HG03045 (cell line): ENCODE results near the gene RACGAP1.

Experiments
- ATAC-seq: cut with Tn5 transposase; IDR thresholded peaks from one replicate; pipeline ENCODE4 v1.9.1; 2021; ENCODE audit warnings: mild to moderate bottlenecking, moderate library complexity; ENCODE audit not compliant: unreplicated experiment

The RACGAP1 gene

DNA sequence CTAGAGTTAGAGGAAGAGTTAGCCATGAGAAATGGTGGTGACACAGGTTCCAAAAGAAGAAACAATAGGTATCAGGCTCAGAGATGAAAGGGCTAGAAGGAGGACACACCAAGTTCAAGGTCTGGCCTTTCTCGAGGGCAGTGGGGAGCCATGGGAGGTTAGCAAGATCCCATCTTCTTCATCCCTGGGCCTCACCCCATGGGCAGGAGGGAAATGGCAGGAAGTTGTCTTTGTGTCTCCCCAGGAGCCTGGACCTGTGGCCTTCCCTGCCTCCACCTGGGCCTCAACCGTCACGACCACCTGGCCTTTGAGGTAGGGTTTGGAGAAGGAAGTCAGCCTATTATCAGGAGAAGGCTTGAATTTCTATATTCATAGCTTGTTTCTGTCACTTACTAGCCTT lies 80.6 kb downstream of the RACGAP1 start:
- ATAC-seq, result no peak

DNA sequence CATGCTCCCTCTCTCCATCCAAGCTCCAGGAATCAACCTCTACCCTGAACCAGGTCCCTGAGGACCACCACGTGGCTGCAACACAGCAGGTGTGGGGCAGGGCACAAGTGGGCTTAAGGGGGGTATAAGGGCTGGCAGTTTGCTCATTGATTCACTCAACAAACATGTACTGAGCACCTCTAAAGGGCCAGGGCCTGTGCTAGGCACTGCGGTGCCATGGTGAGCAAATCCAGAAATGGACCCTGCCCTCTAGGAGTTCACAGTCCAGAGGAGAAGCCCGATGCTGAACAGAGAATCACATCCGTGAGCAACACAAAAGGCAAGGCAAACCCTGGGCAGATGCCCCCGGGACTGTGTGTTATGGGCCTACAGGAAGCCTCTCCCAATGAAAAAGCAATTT lies 81.2 kb downstream of the RACGAP1 start:
- no peak for ATAC-seq

DNA sequence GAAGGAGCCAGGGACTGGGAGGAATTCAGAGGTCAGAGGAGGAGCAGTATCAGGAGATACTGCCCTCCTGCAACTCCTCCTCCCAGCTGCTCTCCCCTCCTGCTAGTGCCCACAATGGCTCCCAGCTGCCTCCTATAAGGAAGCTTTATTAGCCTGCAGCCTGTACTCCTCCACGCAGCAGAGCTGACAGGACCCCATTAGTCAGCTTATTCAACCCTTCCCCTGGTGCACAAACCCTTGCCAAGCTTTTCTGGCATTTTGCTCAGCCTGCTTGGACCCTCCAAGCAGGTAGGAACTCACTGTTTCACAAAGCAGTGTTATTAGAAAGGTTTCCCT lies 81.7 kb downstream of the RACGAP1 start:
- no peak for ATAC-seq

DNA sequence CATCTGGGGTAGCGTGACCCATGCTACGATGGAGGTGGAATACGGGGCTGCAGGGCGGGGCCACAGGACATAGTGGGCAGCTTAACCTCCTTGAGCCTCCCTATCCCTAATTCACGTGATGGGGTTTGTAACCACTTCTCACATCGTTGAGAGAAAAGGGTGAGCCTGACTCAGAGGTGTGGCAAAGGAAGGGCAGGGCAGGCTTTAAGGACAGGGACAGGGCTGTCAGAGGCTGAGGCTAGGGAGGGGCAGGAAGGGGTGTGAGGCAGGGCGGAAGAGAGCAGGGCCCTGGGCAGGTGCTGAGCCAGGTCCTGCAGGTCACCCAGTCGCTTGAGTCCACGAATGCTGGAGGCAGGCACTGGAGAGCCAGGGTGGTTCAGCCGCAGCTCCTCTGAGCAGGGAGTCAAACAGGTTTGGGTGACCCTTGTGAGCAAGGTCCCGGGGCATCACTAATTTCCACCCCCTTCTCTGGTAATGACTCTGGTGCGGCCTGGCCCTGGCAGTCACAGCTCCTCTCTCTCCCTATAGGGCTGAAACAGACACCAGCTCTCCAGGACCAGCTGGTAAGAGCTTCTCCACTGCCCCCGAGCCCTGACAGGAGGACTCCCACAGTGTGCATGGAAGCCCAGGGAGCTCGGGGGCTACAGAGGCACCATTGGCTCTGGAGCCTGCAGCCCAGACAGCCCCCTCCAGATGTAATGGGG lies 82.2 kb downstream of the RACGAP1 start:
- ATAC-seq, result no peak

DNA sequence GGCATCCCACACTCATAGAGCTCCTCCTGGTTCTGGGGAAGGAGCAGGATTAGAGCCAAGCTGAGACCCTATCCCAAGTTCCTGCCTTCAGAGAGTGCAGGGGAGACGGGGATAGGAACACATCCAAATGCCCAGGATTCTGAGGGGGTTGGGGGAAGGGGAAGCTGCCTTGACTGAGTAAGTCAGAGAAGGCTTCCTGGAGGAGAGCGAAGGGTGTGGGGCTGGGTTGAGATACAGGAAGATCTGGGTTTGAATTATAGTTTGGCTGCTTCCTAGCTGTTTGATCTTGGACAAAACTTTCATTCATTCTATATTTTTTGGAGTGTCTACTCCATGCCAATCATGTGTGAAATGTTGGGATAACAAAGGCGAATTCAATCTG lies 82.8 kb downstream of the RACGAP1 start:
- ATAC-seq, result no peak

DNA sequence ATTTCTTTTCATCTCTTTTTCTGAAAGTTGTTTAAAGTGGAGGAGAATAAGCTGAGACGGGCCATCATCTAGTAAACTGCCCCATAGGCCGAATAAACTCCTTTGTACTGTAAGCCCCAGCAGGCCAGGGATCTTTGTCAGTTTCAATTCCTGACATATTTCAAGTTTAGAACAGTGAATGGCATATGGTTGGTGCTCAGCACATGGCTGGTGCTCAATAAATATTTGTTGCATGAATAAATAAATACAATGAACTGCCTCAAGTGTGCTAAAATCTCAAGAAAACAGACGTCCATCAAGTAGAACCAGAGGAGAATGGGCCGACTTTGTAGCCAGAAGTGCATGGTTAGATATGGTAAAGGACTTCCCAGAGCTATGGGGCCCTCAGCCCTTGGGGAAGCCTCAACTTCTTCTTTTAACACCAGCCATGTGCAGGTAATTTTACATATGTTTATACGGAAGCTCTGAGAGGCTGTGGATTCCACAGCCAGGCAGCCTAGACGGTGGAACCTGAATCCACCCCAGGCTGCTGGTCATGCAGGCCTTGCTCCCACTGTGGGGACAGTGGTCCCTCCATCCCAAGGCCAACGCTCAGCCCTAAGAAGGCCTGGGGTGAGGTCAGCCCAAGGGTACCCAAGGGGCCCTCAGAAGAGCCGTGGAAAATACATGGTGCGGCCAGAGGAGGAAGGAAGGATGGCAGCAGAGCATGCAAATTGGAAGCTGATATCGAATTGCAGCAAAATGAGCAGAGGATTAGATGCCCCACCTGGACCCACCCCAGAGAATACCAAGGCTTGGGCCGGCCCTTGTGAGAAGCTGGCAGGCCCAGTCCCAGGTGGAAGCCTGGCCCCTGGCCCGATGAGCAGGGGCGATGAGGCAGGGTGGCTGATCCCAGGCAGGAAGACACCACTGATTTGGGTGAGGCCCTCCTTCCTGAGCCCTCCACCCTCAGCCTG lies 83.5 kb downstream of the RACGAP1 start:
- no peak for ATAC-seq

DNA sequence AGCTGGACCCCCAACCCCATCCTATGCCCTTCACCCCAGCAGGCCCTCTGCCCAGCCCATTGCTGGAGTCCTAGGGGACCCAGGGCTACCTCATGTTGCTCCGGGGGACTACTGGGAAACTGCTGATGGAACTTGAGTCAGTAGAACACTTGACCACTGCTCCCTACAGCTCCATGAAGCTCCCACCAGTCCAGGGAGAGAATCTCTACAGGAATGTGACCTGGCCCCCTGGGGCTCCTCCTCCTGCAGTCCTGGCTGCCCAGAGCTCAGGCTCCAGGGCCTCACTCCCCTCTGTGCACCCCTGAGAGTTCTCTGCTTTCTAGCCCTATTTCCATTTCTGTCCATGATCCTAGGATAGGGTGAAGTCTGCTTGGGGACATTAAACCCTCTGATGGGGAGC lies 85.6 kb downstream of the RACGAP1 start:
- no peak for ATAC-seq

DNA sequence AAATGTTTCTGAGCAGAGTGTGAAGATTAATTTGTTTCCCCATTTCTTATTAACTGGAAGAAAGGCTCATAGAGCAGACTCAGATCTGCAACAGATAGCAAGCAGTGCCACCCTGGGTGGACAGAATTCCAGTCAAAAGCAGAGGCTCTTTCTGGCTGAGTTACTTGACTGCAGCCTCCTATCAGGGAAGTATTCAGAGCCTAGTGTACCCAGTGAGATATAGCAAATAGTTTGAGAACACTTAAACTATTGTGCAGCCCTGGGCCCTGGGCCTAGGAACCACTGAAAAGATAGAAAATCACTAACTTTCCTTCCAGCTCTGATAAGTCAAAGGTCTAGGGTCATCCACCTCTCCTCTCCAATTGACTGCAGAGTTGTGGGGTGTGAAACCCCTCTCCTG lies 86.0 kb downstream of the RACGAP1 start:
- ATAC-seq, result no peak
